Esophagus squamous epithelium (tissue), 5 donors: ENCODE results near the gene ADH6. TPM values are rescaled to one million over a fixed set of nuclear protein-coding genes. Genes with fewer than 3 reads are reported as not detected.
"Not testable (repeated sequence)": the region's sequence is repeated elsewhere in the genome, so short reads cannot be mapped to it uniquely, and the experiment has no call there.

ENCODE experiments used
- DNase-seq: peaks from one replicate; lab custom pipeline; 2025; lab: John Stamatoyannopoulos, UW
- H3K27ac ChIP-seq, 4 donors: fragments of 200-600 bp; sonication (generic); one replicate each; pipeline ENCODE4 v1.5.1; 2016 to 2019; ENCODE audit warnings: mild to moderate bottlenecking in 1 of 4
- H3K27me3 ChIP-seq, 4 donors: fragments of 200-600 bp; sonication (generic); 1 replicate in 3 of 4; 2 replicates in 1 of 4; pipeline versions ENCODE4 v1.5.1 to v1.6.0; 2017 to 2021; ENCODE audit warnings: antibody characterized with exemption in 1 of 4
- H3K36me3 ChIP-seq, 3 donors: fragments of 200-600 bp; sonication (generic); one replicate each; pipeline ENCODE4 v1.5.1; 2016 to 2019
- H3K4me1 ChIP-seq, 3 donors: fragments of 200-600 bp; sonication (generic); one replicate each; pipeline ENCODE4 v1.5.1; 2017 to 2019
- H3K4me3 ChIP-seq, 4 donors: fragments of 200-600 bp; sonication (generic); 1 replicate in 3 of 4; 2 replicates in 1 of 4; pipeline ENCODE4 v1.5.1; 2016 to 2019; ENCODE audit warnings: mild to moderate bottlenecking in 2 of 4, moderate library complexity in 1 of 4
- H3K9me3 ChIP-seq, 3 donors: fragments of 200-600 bp; sonication (generic); one replicate each; pipeline ENCODE4 v1.5.1; 2016 to 2019
- CTCF ChIP-seq, 6 experiments: fragments of 450-650 bp in 4 of 6; fragments of 200-600 bp in 2 of 6; sonication (generic) in 2 of 6; IDR thresholded peaks; one replicate each; pipeline ENCODE4 v1.5.1; 2016 to 2019; ENCODE audit warnings: antibody characterized with exemption in 6 of 6, mild to moderate bottlenecking in 4 of 6, moderate library complexity in 4 of 6
- POLR2A ChIP-seq, 4 donors: fragments of 450-650 bp; IDR thresholded peaks; one replicate each; pipeline ENCODE4 v1.6.1; 2017; ENCODE audit warnings: antibody characterized with exemption in 4 of 4, mild to moderate bottlenecking in 4 of 4, moderate library complexity in 3 of 4
- WGBS, 2 donors: methylation state at CpG; one replicate each; pipeline ENCODE4 v1.1.5; 2018; 5-methylcytosine and 5-hydroxymethylcytosine counted together
- intact Hi-C: fragments of 100-400 bp; cut with DNase I; formaldehyde crosslinking; loops from one replicate; pipeline ENCODE4 v1.15.0; 2022
- total RNA-seq, 4 donors: library from RNA; depleted of rRNA; stranded (reverse); fragments of >200 nt; gene quantifications; one replicate each; pipeline ENCODE4 v1.1.0, GENCODE V29; 2016
- donor health status: DM: yes; HTN: yes; CAD: no.

The ADH6 gene
- total RNA-seq, 4 donors from 2014 or later, result not detected

DNA sequence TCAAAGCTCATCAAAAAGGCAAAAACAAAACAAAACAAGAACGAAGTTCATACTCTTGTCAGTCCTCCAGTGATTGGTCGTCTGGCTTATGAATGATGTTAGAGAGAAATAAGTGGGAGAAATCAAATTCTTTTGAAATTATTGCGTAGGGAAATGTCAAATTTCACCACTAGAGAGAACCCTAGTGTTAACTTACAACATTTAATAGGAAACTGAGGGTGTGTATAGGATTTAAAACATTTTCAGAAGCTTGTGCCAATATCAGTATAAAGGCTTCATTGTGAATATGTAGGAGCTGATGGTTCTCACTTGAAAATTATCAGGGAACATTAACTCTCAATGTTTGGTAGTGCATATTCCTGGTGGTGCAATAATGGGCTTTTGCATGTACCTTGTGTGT is 17.4 kb downstream of the ADH6 start:
- intact Hi-C loops, result loop anchor here (10.0 kb wide), 1 partner anchor 203 kb away; no protein-coding TSS in a partner anchor
- Histone ChIP-seq H3K36me3 (no peaks in the 10 kb centered on the region), H3K4me3 (no peak overlapping the region), H3K9me3 (no peaks in the 10 kb centered on the region), H3K27me3 (no peaks in the 10 kb centered on the region), H3K4me1 (peaks cover 0 to 43% (median 7%) of the 10 kb centered on the region in 3 donors), H3K27ac (peak overlapping the region in 3 of 4 donors; percentile 35 to 72 (median 70))
- 28% methylated on average over 3 of the region's 3 CpGs for WGBS, 2 donors
- TF ChIP-seq CTCF (IDR thresholded peaks at IDR 0.05), result peak in 4 of 6 experiments; percentile 22 to 62 (median 40)
- TF ChIP-seq POLR2A (IDR thresholded peaks at IDR 0.05), result no peak
- DNase-seq, result no peak

DNA sequence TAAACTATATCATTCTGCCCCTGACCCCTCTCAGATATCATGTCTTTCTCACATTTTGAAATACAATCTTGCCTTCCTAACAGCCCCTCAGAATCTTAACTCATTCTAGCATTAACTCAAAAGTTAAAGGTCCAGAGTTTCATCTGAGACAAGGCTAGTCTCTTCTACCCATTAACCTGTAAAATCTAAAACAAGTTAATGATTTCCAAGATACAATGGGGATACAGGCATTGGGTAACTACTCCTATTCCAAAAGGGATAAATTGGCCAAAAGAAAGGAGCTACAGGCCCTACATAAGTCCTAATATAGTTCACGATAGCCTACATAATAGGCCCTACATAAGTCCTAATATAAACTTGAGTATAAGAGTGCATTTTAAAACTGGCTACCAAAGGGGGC is 18.9 kb downstream of the ADH6 start:
- no peak for DNase-seq
- Histone ChIP-seq H3K4me1 (peaks cover 0 to 32% (median 7%) of the 10 kb centered on the region in 3 donors), H3K27me3 (no peaks in the 10 kb centered on the region), H3K36me3 (no peaks in the 10 kb centered on the region), H3K9me3 (no peaks in the 10 kb centered on the region), H3K4me3 (no peak overlapping the region), H3K27ac (no peak overlapping the region)
- WGBS, 2 donors, result 90 to 100% methylated on average over 1 of the region's 1 CpG
- no peak for TF ChIP-seq CTCF (IDR thresholded peaks at IDR 0.05)
- TF ChIP-seq POLR2A (IDR thresholded peaks at IDR 0.05), result no peak
- intact Hi-C loops, result loop anchor here (10.0 kb wide), 1 partner anchor 205 kb away; no protein-coding TSS in a partner anchor

DNA sequence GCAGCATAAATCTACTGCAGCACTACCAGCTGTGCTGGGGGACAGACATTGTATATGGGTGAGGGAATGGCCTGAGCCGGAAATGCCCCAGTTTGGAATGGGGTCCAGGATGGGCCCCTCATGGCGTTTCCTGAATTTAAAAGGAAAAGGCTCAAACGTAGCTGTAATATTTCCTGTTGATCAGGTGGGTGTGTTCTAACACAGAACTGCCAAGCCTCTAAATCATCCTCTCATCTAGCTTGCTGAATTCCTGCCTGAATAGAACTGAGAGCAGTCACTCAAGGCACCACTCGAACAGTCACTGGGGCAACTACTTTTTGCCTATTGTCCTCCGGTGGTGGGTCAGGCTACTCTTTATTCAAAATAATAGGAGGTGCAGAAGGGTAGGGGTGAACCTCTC is 28.7 kb downstream of the ADH6 start:
- intact Hi-C loops, result no loop called here
- Histone ChIP-seq H3K4me1 (no peaks in the 10 kb centered on the region), H3K4me3 (no peak overlapping the region), H3K27me3 (no peaks in the 10 kb centered on the region), H3K27ac (no peak overlapping the region), H3K36me3 (no peaks in the 10 kb centered on the region), H3K9me3 (no peaks in the 10 kb centered on the region)
- DNase-seq, result no peak
- TF ChIP-seq CTCF (IDR thresholded peaks at IDR 0.05) (no peak), POLR2A (IDR thresholded peaks at IDR 0.05) (no peak)
- 53 to 68% methylated on average over 5 of the region's 5 CpGs for WGBS, 2 donors

DNA sequence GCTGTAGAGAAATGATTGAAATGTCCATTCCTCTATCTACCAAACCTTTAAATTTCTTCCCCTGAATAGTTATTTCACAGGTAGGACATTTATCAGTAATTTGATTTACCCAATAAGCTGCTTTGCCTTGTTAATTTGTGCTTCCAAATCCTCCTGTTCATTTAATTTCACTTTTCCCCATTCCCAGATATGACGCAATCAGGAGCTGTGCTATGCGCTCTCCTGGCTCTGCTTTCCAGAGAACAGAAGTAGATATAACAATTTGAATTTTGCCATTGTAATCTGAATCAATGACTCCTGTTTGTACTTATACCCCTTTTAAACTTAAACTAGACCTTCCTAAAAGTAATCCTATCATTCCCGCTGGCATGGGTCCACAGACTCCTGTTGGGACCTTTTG is 29.1 kb downstream of the ADH6 start:
- H3K27ac ChIP-seq, H3K4me1 ChIP-seq, H3K27me3 ChIP-seq, DNase-seq, H3K9me3 ChIP-seq, H3K36me3 ChIP-seq, intact Hi-C loops, H3K4me3 ChIP-seq: not testable (repeated sequence)
- WGBS, 2 donors, result 85% methylated on average over 3 of the region's 3 CpGs

DNA sequence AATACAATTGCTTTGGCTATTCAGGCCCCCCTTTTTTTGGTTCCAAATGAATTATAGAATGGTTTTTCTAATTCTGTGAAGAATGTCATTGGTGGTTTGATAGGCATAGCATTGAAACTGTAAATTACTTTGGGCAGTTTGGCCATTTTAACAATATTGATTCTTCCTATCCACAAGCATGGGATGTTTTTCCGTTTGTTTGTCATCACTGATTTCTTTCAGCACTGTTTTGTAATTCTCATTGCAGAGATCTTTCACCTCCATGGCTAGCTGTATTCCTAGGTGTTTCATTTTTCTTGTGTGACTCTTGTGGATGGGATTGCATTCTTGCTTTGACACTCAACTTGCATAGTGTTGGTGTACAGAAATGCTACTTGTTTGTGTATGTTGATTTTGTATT is 33.0 kb downstream of the ADH6 start:
- no peaks in the 10 kb centered on the region for H3K9me3 ChIP-seq
- H3K36me3 ChIP-seq, result no peaks in the 10 kb centered on the region
- no peaks in the 10 kb centered on the region for H3K4me1 ChIP-seq
- no peak for TF ChIP-seq POLR2A (IDR thresholded peaks at IDR 0.05)
- TF ChIP-seq CTCF (IDR thresholded peaks at IDR 0.05), result no peak
- intact Hi-C loops, result no loop called here
- no peak for DNase-seq
- 92 to 93% methylated on average over 1 of the region's 1 CpG for WGBS, 2 donors
- no peaks in the 10 kb centered on the region for H3K27me3 ChIP-seq
- H3K27ac ChIP-seq, result no peak overlapping the region
- no peak overlapping the region for H3K4me3 ChIP-seq

GRCh38 chr4:99185581-99185980 is 33.5 kb downstream of the ADH6 start:
- Histone ChIP-seq H3K36me3 (no peaks in the 10 kb centered on the region), H3K4me3 (no peak overlapping the region), H3K27me3 (no peaks in the 10 kb centered on the region), H3K9me3 (no peaks in the 10 kb centered on the region), H3K27ac (no peak overlapping the region), H3K4me1 (no peaks in the 10 kb centered on the region)
- intact Hi-C loops, result no loop called here
- TF ChIP-seq CTCF (IDR thresholded peaks at IDR 0.05), result no peak
- no peak for TF ChIP-seq POLR2A (IDR thresholded peaks at IDR 0.05)
- no peak for DNase-seq
- WGBS, 2 donors, result 83 to 91% methylated on average over 2 of the region's 2 CpGs
